Measurements from ENCODE around the gene CDK10. TPM values are rescaled to one million over a fixed set of nuclear protein-coding genes. Genes with fewer than 3 reads are reported as not detected.

CDK10 gene
- polyA plus RNA-seq, 3 donors, result 16.5 to 107 (median 18.3) TPM

GRCh38 chr16:89709166-89709565 lies 22.7 kb downstream of the CDK10 start:
- Mint-ChIP-seq H3K4me3 (no peak overlapping the region), H3K27ac (no peak overlapping the region), H3K36me3 (peaks cover 7 to 23% of the 10 kb centered on the region in 2 donors), H3K27me3 (ENCODE audit: low read depth in 3 of 3) (peaks cover 14 to 26% (median 24%) of the 10 kb centered on the region in 3 donors), H3K9me3 (peaks cover 0 to 2% (median 0%) of the 10 kb centered on the region in 7 donors), H3K4me1 (peaks cover 13% of the 10 kb centered on the region)
- H4K20me1 ChIP-seq (ENCODE audit: insufficient read depth, low read length), result no peaks in the 10 kb centered on the region
- 94% methylated on average over 10 of the region's 10 CpGs for WGBS (ENCODE audit: insufficient coverage)
- no peak overlapping the region for H3K27ac ChIP-seq (ENCODE audit: low read depth in 1 of 2, low read length in 2 of 2)
- H3K4me2 ChIP-seq (replicated peaks; ENCODE audit: extremely low read depth, low read length, poor library complexity, severe bottlenecking), result no peak overlapping the region
- intact Hi-C loops (cut with micrococcal nuclease), result no loop called here
- no peak for DNase-seq
- no peaks in the 10 kb centered on the region for H3K9me3 ChIP-seq (replicated peaks in 1 of 2; ENCODE audit: control insufficient read depth in 1 of 2, insufficient read depth in 1 of 2, low read length in 2 of 2)
- H3K4me1 ChIP-seq (ENCODE audit: control insufficient read depth in 1 of 2, insufficient read depth in 2 of 2, low read length in 2 of 2), result peaks cover 17 to 20% of the 10 kb centered on the region in 2 donors
- peaks cover 9 to 18% of the 10 kb centered on the region in 2 donors for H3K36me3 ChIP-seq (replicated peaks in 1 of 2; ENCODE audit: control insufficient read depth in 1 of 2, insufficient read depth in 2 of 2, low read length in 2 of 2)
- no peak overlapping the region for H3K9ac ChIP-seq (ENCODE audit: insufficient read depth, low read length, poor library complexity, severe bottlenecking)
- peaks cover 0 to 12% of the 10 kb centered on the region in 2 donors for H3K27me3 ChIP-seq (ENCODE audit: control insufficient read depth in 2 of 2, insufficient read depth in 2 of 2, low read length in 2 of 2)
- H3K4me3 ChIP-seq (replicated peaks in 1 of 3; ENCODE audit: low read depth in 2 of 3, low read length in 3 of 3), result no peak overlapping the region
- no peak for TF ChIP-seq CTCF (IDR thresholded peaks at IDR 0.05)
- H3K79me2 ChIP-seq (ENCODE audit: insufficient read depth, low read length), result no peaks in the 10 kb centered on the region
- H2AFZ ChIP-seq (ENCODE audit: insufficient read depth, low read depth, low read length, poor library complexity, severe bottlenecking), result no peak overlapping the region

GRCh38 chr16:89709716-89710432 lies 23.4 kb downstream of the CDK10 start:
- Mint-ChIP-seq H3K4me3 (no peak overlapping the region), H3K36me3 (peaks cover 7 to 23% of the 10 kb centered on the region in 2 donors), H3K9me3 (peaks cover 0 to 2% (median 0%) of the 10 kb centered on the region in 7 donors), H3K27me3 (ENCODE audit: low read depth in 3 of 3) (peaks cover 11 to 24% (median 24%) of the 10 kb centered on the region in 3 donors), H3K27ac (no peak overlapping the region), H3K4me1 (peaks cover 13% of the 10 kb centered on the region)
- Histone ChIP-seq H3K27ac (ENCODE audit: low read depth in 1 of 2, low read length in 2 of 2) (no peak overlapping the region), H3K36me3 (replicated peaks in 1 of 2; ENCODE audit: control insufficient read depth in 1 of 2, insufficient read depth in 2 of 2, low read length in 2 of 2) (peaks cover 9 to 18% of the 10 kb centered on the region in 2 donors), H4K20me1 (ENCODE audit: insufficient read depth, low read length) (no peaks in the 10 kb centered on the region), H3K9ac (ENCODE audit: insufficient read depth, low read length, poor library complexity, severe bottlenecking) (no peak overlapping the region), H3K4me1 (ENCODE audit: control insufficient read depth in 1 of 2, insufficient read depth in 2 of 2, low read length in 2 of 2) (peaks cover 17 to 20% of the 10 kb centered on the region in 2 donors), H3K9me3 (replicated peaks in 1 of 2; ENCODE audit: control insufficient read depth in 1 of 2, insufficient read depth in 1 of 2, low read length in 2 of 2) (no peaks in the 10 kb centered on the region), H2AFZ (ENCODE audit: insufficient read depth, low read depth, low read length, poor library complexity, severe bottlenecking) (no peak overlapping the region), H3K27me3 (ENCODE audit: control insufficient read depth in 2 of 2, insufficient read depth in 2 of 2, low read length in 2 of 2) (peaks cover 0 to 12% of the 10 kb centered on the region in 2 donors), H3K79me2 (ENCODE audit: insufficient read depth, low read length) (no peaks in the 10 kb centered on the region), H3K4me2 (replicated peaks; ENCODE audit: extremely low read depth, low read length, poor library complexity, severe bottlenecking) (no peak overlapping the region), H3K4me3 (replicated peaks in 1 of 3; ENCODE audit: low read depth in 2 of 3, low read length in 3 of 3) (no peak overlapping the region)
- no peak for TF ChIP-seq CTCF (IDR thresholded peaks at IDR 0.05)
- no peak for DNase-seq
- 97% methylated on average over 11 of the region's 19 CpGs for WGBS (ENCODE audit: insufficient coverage)
- intact Hi-C loops (cut with micrococcal nuclease), result no loop called here
